ENCODE results near the gene COPS2. TPM values are rescaled to one million over a fixed set of nuclear protein-coding genes. Genes with fewer than 3 reads are reported as not detected.
A peak's percentile ranks its signal among the peaks of the same experiment; 100 is the strongest.

COPS2 gene
- total RNA-seq, 1 donor from 2014 or later: 86.5 TPM

DNA sequence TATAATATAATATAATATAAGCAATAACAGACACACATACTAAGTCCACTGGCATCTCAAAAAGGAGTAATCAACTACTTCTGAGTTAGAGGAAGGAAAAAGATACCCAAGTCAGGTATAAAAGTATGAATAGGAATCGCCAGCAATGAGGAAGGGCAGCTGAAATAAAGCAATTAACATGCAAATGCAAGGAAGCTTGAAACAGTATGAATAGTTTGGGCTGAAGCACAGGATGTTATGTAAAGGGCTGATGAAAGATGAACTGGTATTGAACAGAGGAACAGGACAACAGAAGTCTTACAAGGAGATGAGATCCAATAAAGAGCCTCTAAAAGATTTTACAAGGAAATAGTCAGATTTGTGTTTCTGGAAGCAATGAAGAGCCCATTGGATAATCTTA, 7.1 kb downstream of the COPS2 start:
- no peak overlapping the region for H3K4me3 Mint-ChIP-seq

DNA sequence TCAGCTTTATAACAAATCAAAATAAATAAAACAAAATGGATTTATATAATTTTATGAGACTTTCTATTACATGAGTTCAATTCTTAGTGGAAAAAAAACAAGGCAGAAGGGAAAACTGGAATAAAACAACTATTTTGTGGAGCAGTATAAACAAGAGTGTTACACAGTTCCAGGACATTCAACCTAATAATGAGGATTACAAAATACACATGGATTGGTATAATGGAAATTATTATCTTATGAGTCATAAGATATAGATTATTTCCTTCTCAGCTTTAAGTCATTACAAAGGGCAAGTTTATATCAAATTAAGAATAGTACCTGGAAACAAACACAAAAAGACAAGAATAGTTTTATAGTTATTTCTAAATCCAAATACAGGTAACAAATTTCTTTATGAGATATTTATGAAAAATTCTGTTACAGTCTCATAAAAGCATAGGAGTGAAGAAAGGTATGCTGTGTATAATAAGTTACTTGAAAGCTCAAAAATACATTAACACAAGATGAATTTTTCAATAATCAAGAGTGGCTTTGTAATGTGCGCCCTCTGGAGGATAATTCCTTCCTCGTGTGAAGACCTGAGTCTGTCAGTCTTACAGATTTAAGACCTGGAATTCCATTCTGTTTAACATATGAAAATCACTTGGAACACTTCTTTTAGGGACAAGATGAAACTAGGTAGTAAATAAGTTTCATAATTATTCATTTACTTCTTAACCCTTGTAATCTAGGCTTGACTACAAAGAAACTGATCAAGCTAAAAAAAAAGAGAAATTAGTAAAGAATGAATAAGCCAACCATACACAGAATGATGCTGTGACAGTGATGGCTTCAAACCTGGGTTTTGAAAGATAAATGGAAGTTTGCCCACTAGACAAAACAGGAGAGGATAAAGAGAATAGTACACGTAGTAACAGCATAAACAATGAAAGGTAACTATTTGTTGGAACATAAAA, 9.5 kb downstream of the COPS2 start:
- DNase-seq (ENCODE audit: extremely low spot score, unreplicated experiment): no peak
- Mint-ChIP-seq H3K27ac (no peak overlapping the region), H3K27me3 (no peaks in the 10 kb centered on the region), H3K4me1 (ENCODE audit: unreplicated experiment) (peaks cover 11% of the 10 kb centered on the region), H3K9me3 (no peaks in the 10 kb centered on the region), H3K4me3 (no peak overlapping the region), H3K36me3 (peaks cover 18% of the 10 kb centered on the region)
- TF ChIP-seq, protein P1, sequence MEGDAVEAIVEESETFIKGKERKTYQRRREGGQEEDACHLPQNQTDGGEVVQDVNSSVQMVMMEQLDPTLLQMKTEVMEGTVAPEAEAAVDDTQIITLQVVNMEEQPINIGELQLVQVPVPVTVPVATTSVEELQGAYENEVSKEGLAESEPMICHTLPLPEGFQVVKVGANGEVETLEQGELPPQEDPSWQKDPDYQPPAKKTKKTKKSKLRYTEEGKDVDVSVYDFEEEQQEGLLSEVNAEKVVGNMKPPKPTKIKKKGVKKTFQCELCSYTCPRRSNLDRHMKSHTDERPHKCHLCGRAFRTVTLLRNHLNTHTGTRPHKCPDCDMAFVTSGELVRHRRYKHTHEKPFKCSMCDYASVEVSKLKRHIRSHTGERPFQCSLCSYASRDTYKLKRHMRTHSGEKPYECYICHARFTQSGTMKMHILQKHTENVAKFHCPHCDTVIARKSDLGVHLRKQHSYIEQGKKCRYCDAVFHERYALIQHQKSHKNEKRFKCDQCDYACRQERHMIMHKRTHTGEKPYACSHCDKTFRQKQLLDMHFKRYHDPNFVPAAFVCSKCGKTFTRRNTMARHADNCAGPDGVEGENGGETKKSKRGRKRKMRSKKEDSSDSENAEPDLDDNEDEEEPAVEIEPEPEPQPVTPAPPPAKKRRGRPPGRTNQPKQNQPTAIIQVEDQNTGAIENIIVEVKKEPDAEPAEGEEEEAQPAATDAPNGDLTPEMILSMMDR (conservative IDR thresholded peaks at IDR 0.05): peak; percentile 80

More for the DNA sequence above, 7.1 kb downstream of the COPS2 start:
- H3K9me3 Mint-ChIP-seq: no peaks in the 10 kb centered on the region
- H3K4me1 Mint-ChIP-seq (ENCODE audit: unreplicated experiment): peaks cover 17% of the 10 kb centered on the region
- H3K27me3 Mint-ChIP-seq: no peaks in the 10 kb centered on the region
- H3K27ac Mint-ChIP-seq: peak overlapping the region; percentile 13
- no peak for DNase-seq (ENCODE audit: extremely low spot score, unreplicated experiment)
- H3K36me3 Mint-ChIP-seq: peaks cover 6% of the 10 kb centered on the region
- TF ChIP-seq, protein P1 (conservative IDR thresholded peaks at IDR 0.05): no peak

- TF ChIP-seq, protein P1 (conservative IDR thresholded peaks at IDR 0.05): no peak
- no peaks in the 10 kb centered on the region for H3K4me1 Mint-ChIP-seq (ENCODE audit: unreplicated experiment)
- H3K27ac Mint-ChIP-seq: no peak overlapping the region
- peaks cover 33% of the 10 kb centered on the region for H3K36me3 Mint-ChIP-seq
- H3K4me3 Mint-ChIP-seq: no peak overlapping the region
- no peaks in the 10 kb centered on the region for H3K27me3 Mint-ChIP-seq
- DNase-seq (ENCODE audit: extremely low spot score, unreplicated experiment): no peak
- no peaks in the 10 kb centered on the region for H3K9me3 Mint-ChIP-seq
Observed at GRCh38 chr15:49137861-49138260, 17.5 kb downstream of the COPS2 start.

DNA sequence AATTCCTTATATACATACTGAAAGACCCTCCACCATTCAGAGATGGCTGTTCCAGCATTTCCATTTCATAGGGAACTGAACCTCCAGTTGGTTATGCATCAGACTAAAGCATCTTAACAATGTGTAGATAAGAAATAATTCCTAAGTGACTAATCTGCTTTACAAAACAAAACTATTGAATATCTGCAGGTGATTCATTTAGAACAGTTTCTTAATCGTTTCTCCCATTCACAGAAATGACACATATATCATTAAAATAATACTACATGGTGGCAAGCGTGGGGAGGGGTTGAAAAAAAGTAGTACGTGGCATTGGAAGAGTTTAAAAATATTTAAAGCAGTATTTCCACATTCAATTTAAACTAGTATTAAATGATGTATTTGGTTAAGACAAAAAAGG, 19.5 kb downstream of the COPS2 start:
- no peak overlapping the region for H3K27ac Mint-ChIP-seq

DNA sequence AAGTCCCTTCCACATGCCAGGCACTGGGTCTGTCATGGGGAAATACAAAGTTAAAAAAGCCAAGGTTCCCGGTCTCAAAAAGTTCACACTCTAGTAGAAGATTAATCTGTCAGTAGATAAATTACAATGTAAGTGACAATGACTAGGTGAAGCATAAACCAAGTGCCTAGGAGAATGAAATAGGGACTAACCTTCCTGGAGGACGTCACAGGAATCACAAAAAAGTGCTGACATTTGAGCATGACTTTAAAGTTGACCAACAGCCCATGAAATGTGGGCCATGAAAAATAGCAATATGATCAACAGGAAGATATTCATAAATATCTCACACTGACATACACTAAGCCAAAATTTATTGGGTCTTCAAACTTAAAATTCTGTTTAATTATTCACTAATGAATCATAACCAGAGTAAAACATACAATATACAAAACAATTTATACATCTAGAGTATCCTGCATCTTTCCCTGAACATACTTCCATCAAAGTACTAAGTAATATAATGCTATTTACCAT, 20.0 kb downstream of the COPS2 start:
- Mint-ChIP-seq H3K27ac (no peak overlapping the region), H3K36me3 (peaks cover 28% of the 10 kb centered on the region), H3K4me3 (no peak overlapping the region), H3K27me3 (no peaks in the 10 kb centered on the region), H3K4me1 (ENCODE audit: unreplicated experiment) (no peaks in the 10 kb centered on the region), H3K9me3 (no peaks in the 10 kb centered on the region)
- no peak for DNase-seq (ENCODE audit: extremely low spot score, unreplicated experiment)
- TF ChIP-seq, protein P1 (conservative IDR thresholded peaks at IDR 0.05): no peak

More for the DNA sequence above, 19.5 kb downstream of the COPS2 start:
- Mint-ChIP-seq H3K4me3 (no peak overlapping the region), H3K27me3 (no peaks in the 10 kb centered on the region), H3K36me3 (peaks cover 28% of the 10 kb centered on the region), H3K9me3 (no peaks in the 10 kb centered on the region), H3K4me1 (ENCODE audit: unreplicated experiment) (no peaks in the 10 kb centered on the region)
- TF ChIP-seq, protein P1 (conservative IDR thresholded peaks at IDR 0.05): no peak
- no peak for DNase-seq (ENCODE audit: extremely low spot score, unreplicated experiment)
